Heart right ventricle (tissue), 16 donors: ENCODE data around the gene PRKRA. TPM values are rescaled to one million over a fixed set of nuclear protein-coding genes. Genes with fewer than 3 reads are reported as not detected.

Experiments used
- ATAC-seq, 8 donors: fragments of 200-7000 bp; cut with Tn5 transposase; one replicate each; pipeline ENCODE4 v1.9.1; 2020; ENCODE audit warnings: mild to moderate bottlenecking in 8 of 8, moderate library complexity in 8 of 8, moderate number of reproducible peaks in 1 of 8
- DNase-seq, 2 donors: peaks; one replicate each; pipeline ENCODE4 v3.0.0-alpha.2; 2020
- H3K27ac ChIP-seq, 10 donors: fragments of 200-600 bp; sonication (generic) in 2 of 10; one replicate each; pipeline versions ENCODE4 v1.5.0 to v1.8.0; 2020 to 2022; ENCODE audit warnings: mild to moderate bottlenecking in 3 of 10
- H3K27me3 ChIP-seq, 7 donors: fragments of 200-600 bp; one replicate each; pipeline ENCODE4 v1.8.0; 2021 to 2022; ENCODE audit warnings: mild to moderate bottlenecking in 2 of 7
- H3K36me3 ChIP-seq, 9 donors: fragments of 200-600 bp; sonication (generic) in 1 of 9; one replicate each; pipeline versions ENCODE4 v1.5.0 to v1.8.0; 2020 to 2022; ENCODE audit warnings: mild to moderate bottlenecking in 2 of 9
- H3K4me1 ChIP-seq, 9 donors: fragments of 200-600 bp; sonication (generic) in 1 of 9; one replicate each; pipeline versions ENCODE4 v1.5.0 to v1.8.0; 2020 to 2022; ENCODE audit warnings: mild to moderate bottlenecking in 4 of 9
- H3K4me3 ChIP-seq, 10 donors: fragments of 200-600 bp; sonication (generic) in 2 of 10; one replicate each; pipeline versions ENCODE4 v1.5.0 to v1.8.0; 2020 to 2022; ENCODE audit warnings: mild to moderate bottlenecking in 7 of 10, moderate library complexity in 2 of 10
- H3K9me3 ChIP-seq, 11 donors: fragments of 200-600 bp in 10 of 11; sonication (generic) in 2 of 11; one replicate each; pipeline versions ENCODE4 v1.5.0 to v1.8.0; 2013 to 2022; ENCODE audit warnings: mild to moderate bottlenecking in 2 of 11, control low read depth in 1 of 11, moderate library complexity in 1 of 11
- CTCF ChIP-seq, 9 donors: fragments of 200-600 bp; sonication (generic) in 2 of 9; IDR thresholded peaks; one replicate each; pipeline versions ENCODE4 v1.5.0 to v1.8.0; 2021 to 2022; ENCODE audit warnings: antibody characterized with exemption in 9 of 9, mild to moderate bottlenecking in 5 of 9, moderate library complexity in 1 of 9
- WGBS, 2 donors: extraction: QIAGEN DNeasy Blood & Tissue Kit; methylation state at CpG; one replicate each; pipeline ENCODE4 v1.1.7; 2013; ENCODE audit warnings: inconsistent platforms in 1 of 2; 5-methylcytosine and 5-hydroxymethylcytosine counted together
- intact Hi-C, 10 donors: fragments of 100-400 bp; cut with DNase I; formaldehyde crosslinking; loops; one replicate each; pipeline versions ENCODE4 v1.11.1 to v1.14.2; 2022
- polyA plus RNA-seq, 2 donors: library from polyadenylated mRNA; stranded (reverse); fragments of 200-250 nt; gene quantifications; one replicate each; pipeline ENCODE4 v1.2.3, GENCODE V29; 2013
- total RNA-seq, 10 donors: library from RNA; stranded (reverse); fragmentation: NEBNext Ultra II Directional in 3 of 10; extraction: Animal tissue kit (Norgen Biotek cat#: 25700) in 3 of 10; gene quantifications; one replicate each; pipeline versions ENCODE4 v1.2.1 to v1.2.4, GENCODE V29; 2021 to 2023
- donor health status: Arrhythmogenic right ventricular cardiomyopathy.
- donor health status: ischemic (EF 13 %, LVEDD 7.1; RV severe dilation, severe dysfunction).
- donor health status: healthy with polysubstance abuse.
- donor health status: DM: no; HTN: yes; CAD: no.
- donor health status: DM: no; HTN: no; CAD: no.
- donor health status: ischemic (EF 25% LVEDD 6.9; RV normal size, moderate dysfunction).
- donor health status: ischemic (EF 25% LVEDD 5.7; RV mildly dilated, moderate dysfunction).
- donor health status: healthy.
- donor health status: DM: yes; HTN: yes; CAD: no.
- donor health status: Ischemic cardiomyopathy.
- donor health status: ischemic (EF 35%, LVEDD 5.7; RV mildly dilated, moderate dysfunction).
- donor health status: nonischemic (EF 11% LVEDD 7.7; RV severe dilation, severe dysfunction).
- donor health status: DM: yes; HTN: yes; CAD: no.
- donor health status: PGD.
- donor health status: ischemic (EF 29% LVEDD 5.4; RV normal size, mild dysfunction).
- donor health status: nonischemic (EF 23%, LVEDD 6.1; RV moderate dilation, normal function).

PRKRA gene
- total and polyA plus RNA-seq, 12 donors, result 39.7 to 55.3 (median 43.9) TPM

GRCh38 chr2:178480227-178481181 is 29.5 kb upstream of the PRKRA start, which contains the start of gene PLEKHA3:
TSS of gene PLEKHA3 (plus strand) at chr2:178480457. CDS start at chr2:178480870, 413 bp downstream.
- WGBS, 2 donors, result 0 to 1% methylated on average over 60 to 89 of the region's 92 CpGs
- peak; percentile 97 to 98 for DNase-seq
- peak; percentile 92 to 95 (median 94) for ATAC-seq
- peak within 1 kb of the TSS; percentile 70 to 97 (median 93) for H3K27ac ChIP-seq
- intact Hi-C loops, result loop anchor here in 2 of 10 donors (2.0 to 5.0 kb wide), 2 partner anchors 42 kb away; no protein-coding TSS in a partner anchor
- TF ChIP-seq CTCF (IDR thresholded peaks at IDR 0.05), result no peak
- H3K9me3 ChIP-seq, result no peaks in the 10 kb centered on the region
- peak within 1 kb of the TSS; percentile 49 to 92 (median 83) for H3K4me3 ChIP-seq
- no peaks in the 10 kb centered on the region for H3K36me3 ChIP-seq
- H3K27me3 ChIP-seq, result no peaks in the 10 kb centered on the region
- peaks cover 3 to 68% (median 62%) of the 10 kb centered on the region in 9 donors for H3K4me1 ChIP-seq

- Histone ChIP-seq H3K27ac (peak overlapping the region; percentile 55 to 97 (median 93)), H3K9me3 (no peaks in the 10 kb centered on the region), H3K36me3 (no peaks in the 10 kb centered on the region), H3K27me3 (no peaks in the 10 kb centered on the region), H3K4me3 (peak overlapping the region in 9 of 10 donors; percentile 75 to 92 (median 87)), H3K4me1 (peaks cover under 1 to 61% (median 57%) of the 10 kb centered on the region in 9 donors)
- intact Hi-C loops, result loop anchor here in 2 of 10 donors (2.0 to 5.0 kb wide), 3 partner anchors 29 to 43 kb away; partner anchors contain the start of genes PJVK (in 2 of the 2) and PRKRA (in 2 of the 2)
- no peak for TF ChIP-seq CTCF (IDR thresholded peaks at IDR 0.05)
- WGBS, 2 donors, result 21 to 24% methylated on average over 19 of the region's 19 CpGs
- DNase-seq (no peak), ATAC-seq (no peak)
These were observed 28.8 kb upstream of the PRKRA start for GRCh38 chr2:178479758-178480226.

GRCh38 chr2:178479275-178479616 is 28.3 kb upstream of the PRKRA start:
- Histone ChIP-seq H3K4me1 (peaks cover 0 to 61% (median 52%) of the 10 kb centered on the region in 9 donors), H3K36me3 (no peaks in the 10 kb centered on the region), H3K9me3 (no peaks in the 10 kb centered on the region), H3K4me3 (peak overlapping the region; percentile 18 to 92 (median 75)), H3K27me3 (no peaks in the 10 kb centered on the region), H3K27ac (peak overlapping the region; percentile 81 to 97 (median 93))
- DNase-seq (no peak), ATAC-seq (no peak)
- no peak for TF ChIP-seq CTCF (IDR thresholded peaks at IDR 0.05)
- intact Hi-C loops, result loop anchor here in 2 of 10 donors (2.0 kb wide), 1 partner anchor 28 kb away; the partner anchor contains the start of genes PJVK (in 2 of the 2) and PRKRA (in 2 of the 2)
- 52 to 56% methylated on average over 4 of the region's 4 CpGs for WGBS, 2 donors
